Chondrocyte (in vitro differentiated cells): ENCODE measurements around the gene CEACAM19. TPM values are rescaled to one million over a fixed set of nuclear protein-coding genes. Genes with fewer than 3 reads are reported as not detected.

Experiments used
- DNase-seq: peaks from one replicate; pipeline ENCODE4 v3.0.0; 2021; ENCODE audit warnings: mixed read lengths, low spot score
- H3K27ac Mint-ChIP-seq: one replicate; pipeline ENCODE4 v1.8.0; 2021; ENCODE audit warnings: mild to moderate bottlenecking, moderate library complexity, mixed read lengths; ENCODE audit not compliant: unreplicated experiment
- H3K27me3 Mint-ChIP-seq: 2 replicates; pipeline ENCODE4 v1.8.0; 2021; ENCODE audit warnings: low read depth, mixed read lengths
- H3K36me3 Mint-ChIP-seq: 2 replicates; pipeline ENCODE4 v1.8.0; 2021; ENCODE audit warnings: low read depth, mixed read lengths
- H3K4me1 Mint-ChIP-seq: 2 replicates; pipeline ENCODE4 v1.8.0; 2021; ENCODE audit warnings: low read depth, mild to moderate bottlenecking, mixed read lengths
- H3K4me3 Mint-ChIP-seq: one replicate; pipeline ENCODE4 v1.8.0; 2021; ENCODE audit warnings: mild to moderate bottlenecking, moderate library complexity, mixed read lengths; ENCODE audit not compliant: unreplicated experiment
- H3K9me3 Mint-ChIP-seq: 2 replicates; pipeline ENCODE4 v1.8.0; 2021; ENCODE audit warnings: low read depth, mixed read lengths
- total RNA-seq: library from RNA; stranded (reverse); gene quantifications from 3 replicates; pipeline ENCODE4 v1.2.1, GENCODE V29; 2021
- TF ChIP-seq, protein P1 (sequence below): fragments of 200-600 bp; sonication (generic); IDR thresholded peaks from 2 replicates; pipeline ENCODE4 v1.5.0; 2021; ENCODE audit warnings: antibody characterized with exemption, mild to moderate bottlenecking, moderate library complexity

The CEACAM19 gene
- total RNA-seq, 1 donor from 2014 or later = 6.5 TPM

DNA sequence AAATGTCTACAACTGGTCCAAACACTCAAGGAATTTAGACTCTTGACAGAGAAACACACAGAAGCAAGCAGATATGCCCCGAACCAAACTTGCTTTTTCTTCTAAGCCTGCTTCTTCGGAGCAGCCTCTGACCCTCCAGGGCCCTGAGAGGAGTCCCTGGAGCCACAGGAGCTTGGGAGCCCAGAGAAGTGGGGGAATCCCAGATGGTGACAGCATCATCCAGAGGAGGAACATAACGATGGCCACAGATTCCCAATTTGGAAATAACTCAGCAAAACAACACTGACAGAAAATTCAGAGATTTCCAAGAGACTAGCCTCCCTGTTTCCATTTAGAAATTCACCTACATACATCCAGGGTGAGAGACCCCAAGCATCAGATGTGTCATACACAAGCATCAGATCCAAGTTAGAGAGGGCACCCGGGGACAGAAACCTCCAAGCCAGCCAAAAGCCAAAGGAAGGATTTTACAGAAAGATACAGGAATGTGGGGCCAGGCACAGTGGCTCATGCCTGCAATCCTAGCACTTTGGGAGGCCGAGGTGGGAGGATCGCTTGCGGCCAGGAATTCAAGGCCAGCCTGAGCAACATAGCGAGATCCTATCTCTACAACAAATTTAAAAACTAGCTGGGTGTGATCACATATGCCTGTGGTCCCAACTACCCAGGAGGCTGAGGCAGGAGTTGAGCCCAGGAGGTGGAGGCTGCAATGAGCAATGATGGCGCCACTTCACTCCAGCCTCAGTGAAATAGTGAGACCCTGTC lies 29.6 kb upstream of the CEACAM19 start:
- Mint-ChIP-seq H3K36me3 (no peaks in the 10 kb centered on the region), H3K27ac (no peak overlapping the region), H3K4me1 (peaks cover 42% of the 10 kb centered on the region), H3K27me3 (no peaks in the 10 kb centered on the region), H3K4me3 (no peak overlapping the region), H3K9me3 (no peaks in the 10 kb centered on the region)
- TF ChIP-seq, protein P1, sequence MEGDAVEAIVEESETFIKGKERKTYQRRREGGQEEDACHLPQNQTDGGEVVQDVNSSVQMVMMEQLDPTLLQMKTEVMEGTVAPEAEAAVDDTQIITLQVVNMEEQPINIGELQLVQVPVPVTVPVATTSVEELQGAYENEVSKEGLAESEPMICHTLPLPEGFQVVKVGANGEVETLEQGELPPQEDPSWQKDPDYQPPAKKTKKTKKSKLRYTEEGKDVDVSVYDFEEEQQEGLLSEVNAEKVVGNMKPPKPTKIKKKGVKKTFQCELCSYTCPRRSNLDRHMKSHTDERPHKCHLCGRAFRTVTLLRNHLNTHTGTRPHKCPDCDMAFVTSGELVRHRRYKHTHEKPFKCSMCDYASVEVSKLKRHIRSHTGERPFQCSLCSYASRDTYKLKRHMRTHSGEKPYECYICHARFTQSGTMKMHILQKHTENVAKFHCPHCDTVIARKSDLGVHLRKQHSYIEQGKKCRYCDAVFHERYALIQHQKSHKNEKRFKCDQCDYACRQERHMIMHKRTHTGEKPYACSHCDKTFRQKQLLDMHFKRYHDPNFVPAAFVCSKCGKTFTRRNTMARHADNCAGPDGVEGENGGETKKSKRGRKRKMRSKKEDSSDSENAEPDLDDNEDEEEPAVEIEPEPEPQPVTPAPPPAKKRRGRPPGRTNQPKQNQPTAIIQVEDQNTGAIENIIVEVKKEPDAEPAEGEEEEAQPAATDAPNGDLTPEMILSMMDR = no peak
- no peak for DNase-seq

DNA sequence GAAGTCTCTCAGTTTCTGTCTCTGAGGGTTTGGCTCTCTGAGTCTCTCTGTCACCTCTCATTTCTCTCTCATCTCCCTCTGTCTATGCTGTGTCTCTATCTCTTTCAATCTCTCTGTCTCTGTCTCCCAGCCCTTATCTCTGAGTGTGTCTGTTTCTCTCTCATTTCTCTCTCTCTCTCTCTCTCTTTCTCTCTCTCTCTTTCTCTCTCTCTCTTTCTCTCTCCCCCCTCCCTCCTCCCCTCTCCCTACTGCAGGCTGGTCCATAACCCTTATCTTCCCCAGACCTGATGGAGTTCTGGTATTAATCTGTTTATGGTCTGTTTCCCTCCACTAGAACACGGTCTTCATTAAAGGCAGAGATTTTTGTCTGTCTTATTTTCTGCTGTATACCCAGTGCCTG lies 28.9 kb upstream of the CEACAM19 start:
- TF ChIP-seq, protein P1 = no peak
- H3K4me3 Mint-ChIP-seq = no peak overlapping the region

DNA sequence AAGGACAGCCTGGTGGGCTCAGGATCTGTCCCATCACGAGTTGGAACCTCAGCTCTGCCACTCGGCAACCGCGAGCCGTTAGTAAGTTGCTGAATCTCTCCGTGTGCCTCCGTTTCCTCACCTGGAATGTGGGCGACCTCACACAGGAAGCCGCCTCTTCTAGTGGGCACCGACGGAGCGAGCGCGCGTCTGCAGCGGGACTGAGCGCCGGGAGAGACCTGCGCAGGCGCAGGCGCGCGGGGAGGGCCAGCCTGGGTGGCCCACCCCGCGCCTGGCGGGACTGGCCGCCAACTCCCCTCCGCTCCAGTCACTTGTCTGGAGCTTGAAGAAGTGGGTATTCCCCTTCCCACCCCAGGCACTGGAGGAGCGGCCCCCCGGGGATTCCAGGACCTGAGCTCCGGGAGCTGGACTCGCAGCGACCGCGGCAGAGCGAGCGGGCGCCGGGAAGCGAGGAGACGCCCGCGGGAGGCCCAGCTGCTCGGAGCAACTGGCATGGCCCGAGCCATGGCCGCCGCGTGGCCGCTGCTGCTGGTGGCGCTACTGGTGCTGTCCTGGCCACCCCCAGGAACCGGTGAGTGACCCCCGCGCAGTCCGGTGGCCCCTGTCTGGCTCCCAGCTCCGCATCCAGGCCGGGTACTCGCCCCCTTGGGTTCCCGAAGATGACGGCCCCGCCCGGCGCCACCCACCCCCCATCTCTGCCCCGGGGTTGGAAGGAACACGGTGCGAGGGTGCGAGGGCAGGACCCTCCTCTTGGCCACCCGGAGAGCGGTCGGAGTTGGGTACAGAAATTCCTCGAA lies 27.5 kb upstream of the CEACAM19 start, which contains the start of gene PVR:
PVR (plus strand) TSS at position 306 of the 797 bp plus-strand sequence; CDS start at position 493, 187 bp downstream.
- peaks cover 4% of the 10 kb centered on the region for H3K36me3 Mint-ChIP-seq
- no peaks in the 10 kb centered on the region for H3K27me3 Mint-ChIP-seq
- TF ChIP-seq, protein P1 = peak; percentile 54
- H3K4me3 Mint-ChIP-seq = peak within 1 kb of the TSS; percentile 90
- DNase-seq = no peak
- H3K9me3 Mint-ChIP-seq = no peaks in the 10 kb centered on the region
- H3K4me1 Mint-ChIP-seq = peaks cover 52% of the 10 kb centered on the region
- H3K27ac Mint-ChIP-seq = peak within 1 kb of the TSS; percentile 90

More for the DNA sequence above, 28.9 kb upstream of the CEACAM19 start:
- no peak for DNase-seq
- H3K27me3 Mint-ChIP-seq = no peaks in the 10 kb centered on the region
- peaks cover 47% of the 10 kb centered on the region for H3K4me1 Mint-ChIP-seq
- H3K36me3 Mint-ChIP-seq = no peaks in the 10 kb centered on the region
- H3K27ac Mint-ChIP-seq = no peak overlapping the region
- H3K9me3 Mint-ChIP-seq = no peaks in the 10 kb centered on the region

DNA sequence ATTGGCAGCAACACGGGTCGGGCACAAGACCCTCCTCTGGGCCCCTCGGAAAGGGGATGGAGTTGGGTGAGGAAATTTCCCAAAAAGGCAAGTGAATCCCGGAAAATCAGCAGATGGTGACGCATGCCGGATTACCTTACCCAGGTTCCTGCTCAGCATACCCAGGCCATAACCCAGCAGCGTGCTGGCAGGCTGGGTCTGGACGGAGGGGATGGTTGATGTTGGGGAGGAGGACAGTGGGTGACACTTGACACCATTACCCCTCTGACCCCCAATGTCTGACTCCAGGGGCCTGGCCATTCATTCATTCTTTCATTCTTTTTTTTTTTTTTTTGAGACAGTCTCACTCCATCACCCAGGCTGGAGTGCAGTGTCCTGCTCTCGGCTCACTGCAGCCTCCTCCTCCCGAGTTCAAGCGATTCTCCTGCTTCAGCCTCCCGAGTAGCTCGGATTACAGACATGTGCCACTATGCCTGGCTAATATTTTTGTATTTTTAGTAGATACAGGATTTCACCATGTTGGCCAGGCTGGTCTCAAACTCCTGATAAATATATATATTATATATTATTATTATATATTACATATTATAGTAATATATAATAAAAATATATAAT lies 26.8 kb upstream of the CEACAM19 start:
- Mint-ChIP-seq H3K4me3 (peak overlapping the region; percentile 90), H3K36me3 (peaks cover 5% of the 10 kb centered on the region), H3K27me3 (no peaks in the 10 kb centered on the region), H3K27ac (peak overlapping the region; percentile 90), H3K4me1 (peaks cover 50% of the 10 kb centered on the region), H3K9me3 (no peaks in the 10 kb centered on the region)
- no peak for DNase-seq
- TF ChIP-seq, protein P1 = no peak
